ENCODE data around the gene LANCL2.

DNA sequence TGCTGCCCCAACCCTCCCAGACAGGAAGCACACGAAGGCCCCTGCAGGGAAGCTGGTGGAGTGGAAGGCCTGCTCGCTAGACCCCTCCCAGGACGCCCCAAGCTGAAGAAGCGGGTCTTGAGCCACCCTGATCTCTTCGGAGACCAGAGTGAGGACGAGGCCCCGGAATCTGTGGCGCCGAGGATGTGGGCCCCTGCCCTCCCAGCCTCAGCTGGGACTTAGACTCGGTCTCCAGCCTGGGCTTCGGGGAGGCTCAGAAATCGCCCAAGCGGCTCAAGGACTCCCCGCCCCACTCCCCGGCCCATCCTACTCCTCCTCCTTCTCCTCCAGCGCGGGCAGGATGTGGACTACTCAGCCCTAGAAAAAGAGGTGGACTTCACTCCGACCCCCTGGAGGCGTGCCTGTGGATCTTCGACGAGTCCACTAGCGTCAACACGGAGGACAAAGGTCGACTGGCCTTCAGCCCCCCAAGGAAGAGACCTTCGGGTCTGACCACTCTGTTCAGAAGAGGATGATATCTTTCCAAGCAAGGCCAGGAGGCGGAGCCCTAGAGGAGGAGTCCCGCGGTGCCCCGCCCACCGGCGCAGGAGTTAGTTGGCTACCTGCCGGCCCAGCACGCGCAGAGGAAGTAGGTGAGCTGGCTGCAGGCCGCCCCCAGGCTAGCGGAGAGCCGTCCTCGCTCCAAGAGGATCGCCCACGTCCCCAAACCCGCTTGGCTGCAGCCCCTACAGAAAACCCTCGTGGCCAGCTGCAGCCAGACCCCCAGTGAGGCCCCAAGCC, 21.9 kb upstream of the LANCL2 start:
- TF ChIP-seq, protein P1, sequence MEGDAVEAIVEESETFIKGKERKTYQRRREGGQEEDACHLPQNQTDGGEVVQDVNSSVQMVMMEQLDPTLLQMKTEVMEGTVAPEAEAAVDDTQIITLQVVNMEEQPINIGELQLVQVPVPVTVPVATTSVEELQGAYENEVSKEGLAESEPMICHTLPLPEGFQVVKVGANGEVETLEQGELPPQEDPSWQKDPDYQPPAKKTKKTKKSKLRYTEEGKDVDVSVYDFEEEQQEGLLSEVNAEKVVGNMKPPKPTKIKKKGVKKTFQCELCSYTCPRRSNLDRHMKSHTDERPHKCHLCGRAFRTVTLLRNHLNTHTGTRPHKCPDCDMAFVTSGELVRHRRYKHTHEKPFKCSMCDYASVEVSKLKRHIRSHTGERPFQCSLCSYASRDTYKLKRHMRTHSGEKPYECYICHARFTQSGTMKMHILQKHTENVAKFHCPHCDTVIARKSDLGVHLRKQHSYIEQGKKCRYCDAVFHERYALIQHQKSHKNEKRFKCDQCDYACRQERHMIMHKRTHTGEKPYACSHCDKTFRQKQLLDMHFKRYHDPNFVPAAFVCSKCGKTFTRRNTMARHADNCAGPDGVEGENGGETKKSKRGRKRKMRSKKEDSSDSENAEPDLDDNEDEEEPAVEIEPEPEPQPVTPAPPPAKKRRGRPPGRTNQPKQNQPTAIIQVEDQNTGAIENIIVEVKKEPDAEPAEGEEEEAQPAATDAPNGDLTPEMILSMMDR (IDR thresholded peaks at IDR 0.05; ENCODE audit: borderline replicate concordance, extremely low read depth, low read length, poor library complexity, severe bottlenecking) = no peak
- TF ChIP-seq EZH2 (IDR thresholded peaks at IDR 0.05; ENCODE audit: borderline replicate concordance, low read depth, low read length, severe bottlenecking) = no peak

Data from DND-41 (cell line).